ENCODE results near the gene KCNK16.

KCNK16 gene

GRCh38 chr6:39276379-39276995 lies 46.0 kb downstream of the KCNK16 start:
- no peak for DNase-seq (ENCODE audit: low read depth in 2 of 2)

DNA sequence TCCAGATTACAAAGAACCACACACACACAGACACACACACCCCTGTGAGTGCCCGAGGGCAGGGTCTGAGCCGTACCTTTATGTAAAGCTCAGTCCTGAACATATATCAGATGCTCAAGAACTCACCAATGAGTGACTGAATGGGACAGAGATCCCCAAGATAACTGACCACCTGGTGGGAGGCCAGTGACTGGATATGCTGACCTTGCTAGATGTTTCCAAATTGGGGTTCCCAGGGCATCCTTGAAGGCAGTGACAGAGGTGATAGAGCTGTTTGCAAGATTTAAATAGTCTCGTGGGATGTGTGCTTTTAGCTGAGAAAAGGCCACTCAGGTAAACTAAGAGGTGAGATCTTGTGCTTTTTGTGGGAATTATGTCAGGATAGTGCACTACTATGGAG lies 47.6 kb downstream of the KCNK16 start:
- DNase-seq (ENCODE audit: low read depth in 2 of 2): no peak

- no peak for DNase-seq (ENCODE audit: low read depth in 2 of 2)
Observed at GRCh38 chr6:39274471-39274870, 48.0 kb downstream of the KCNK16 start.

GRCh38 chr6:39273406-39273821 lies 49.1 kb downstream of the KCNK16 start:
- no peak for DNase-seq (ENCODE audit: low read depth in 2 of 2)

DNA sequence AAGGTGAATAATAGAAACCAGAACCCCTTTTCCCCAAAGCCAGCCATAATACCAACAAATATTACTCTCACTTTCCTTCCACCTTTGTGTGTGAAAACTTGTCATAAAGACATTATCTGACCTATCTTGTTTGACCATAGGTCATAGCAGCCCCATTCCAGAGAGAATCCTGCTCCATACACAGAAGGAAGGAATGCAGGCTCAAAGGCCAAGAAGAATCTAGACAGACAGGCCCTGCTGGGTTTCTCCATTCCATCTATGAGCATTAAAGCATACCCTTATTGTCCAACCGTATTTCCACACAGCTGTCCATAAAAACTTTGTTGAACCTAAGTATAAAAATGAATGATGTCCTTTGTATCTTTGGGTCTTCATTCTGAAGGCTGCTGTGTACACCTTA lies 52.5 kb downstream of the KCNK16 start:
- no peak for DNase-seq (ENCODE audit: low read depth in 2 of 2)

DNA sequence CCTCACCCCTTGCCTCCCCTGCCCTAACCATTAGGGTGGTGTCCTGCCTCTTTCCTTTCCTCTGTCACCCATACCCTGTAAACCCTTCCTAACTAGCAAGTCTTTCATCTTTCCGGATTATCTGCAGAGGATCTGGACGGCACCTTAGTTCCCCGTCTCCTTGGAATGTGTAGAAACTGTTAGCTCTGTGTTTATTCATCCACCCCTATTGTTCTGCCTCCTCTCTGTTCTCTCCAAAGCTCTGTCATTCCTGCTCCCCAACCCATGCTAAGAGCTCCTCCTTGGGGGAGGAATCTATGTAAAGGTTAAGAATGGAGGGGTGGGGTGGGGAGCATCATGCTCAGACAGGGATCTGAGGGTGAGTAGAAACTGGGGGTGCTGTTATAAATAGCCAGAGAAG lies 53.8 kb downstream of the KCNK16 start:
- no peak for DNase-seq (ENCODE audit: low read depth in 2 of 2)

- no peak for DNase-seq (ENCODE audit: low read depth in 2 of 2)
Observed at GRCh38 chr6:39268171-39268570, 54.3 kb downstream of the KCNK16 start.

- DNase-seq (ENCODE audit: low read depth in 2 of 2): no peak
Observed at GRCh38 chr6:39266782-39267355, 55.6 kb downstream of the KCNK16 start.

DNA sequence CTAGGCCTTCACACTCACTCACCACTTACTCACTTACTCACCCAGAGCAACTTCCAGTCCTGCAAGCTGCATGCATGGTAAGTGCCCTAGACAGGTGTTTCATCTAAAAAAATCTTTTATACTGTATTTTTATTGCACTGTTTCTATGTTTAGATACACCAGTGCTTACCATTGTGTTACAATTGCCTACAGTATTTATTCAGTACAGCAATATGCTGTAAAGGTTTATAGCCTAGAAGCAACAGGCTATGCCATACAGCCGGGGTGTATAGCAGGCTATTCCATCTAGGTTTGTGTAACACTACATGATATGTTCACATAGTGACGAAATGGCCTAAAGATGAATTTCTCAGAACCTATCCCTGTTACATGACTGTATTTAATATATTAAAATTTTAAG lies 56.1 kb downstream of the KCNK16 start:
- no peak for DNase-seq (ENCODE audit: low read depth in 2 of 2)
